ENCODE results near the gene LRRC75B. TPM values are rescaled to one million over a fixed set of nuclear protein-coding genes. Genes with fewer than 3 reads are reported as not detected.

The LRRC75B gene
- total and polyA plus RNA-seq, 2 of the 13 experiments (the other 11 are each of a cell fraction or from before 2014, with no cell fraction given), result 11.8 to 34.8 TPM

DNA sequence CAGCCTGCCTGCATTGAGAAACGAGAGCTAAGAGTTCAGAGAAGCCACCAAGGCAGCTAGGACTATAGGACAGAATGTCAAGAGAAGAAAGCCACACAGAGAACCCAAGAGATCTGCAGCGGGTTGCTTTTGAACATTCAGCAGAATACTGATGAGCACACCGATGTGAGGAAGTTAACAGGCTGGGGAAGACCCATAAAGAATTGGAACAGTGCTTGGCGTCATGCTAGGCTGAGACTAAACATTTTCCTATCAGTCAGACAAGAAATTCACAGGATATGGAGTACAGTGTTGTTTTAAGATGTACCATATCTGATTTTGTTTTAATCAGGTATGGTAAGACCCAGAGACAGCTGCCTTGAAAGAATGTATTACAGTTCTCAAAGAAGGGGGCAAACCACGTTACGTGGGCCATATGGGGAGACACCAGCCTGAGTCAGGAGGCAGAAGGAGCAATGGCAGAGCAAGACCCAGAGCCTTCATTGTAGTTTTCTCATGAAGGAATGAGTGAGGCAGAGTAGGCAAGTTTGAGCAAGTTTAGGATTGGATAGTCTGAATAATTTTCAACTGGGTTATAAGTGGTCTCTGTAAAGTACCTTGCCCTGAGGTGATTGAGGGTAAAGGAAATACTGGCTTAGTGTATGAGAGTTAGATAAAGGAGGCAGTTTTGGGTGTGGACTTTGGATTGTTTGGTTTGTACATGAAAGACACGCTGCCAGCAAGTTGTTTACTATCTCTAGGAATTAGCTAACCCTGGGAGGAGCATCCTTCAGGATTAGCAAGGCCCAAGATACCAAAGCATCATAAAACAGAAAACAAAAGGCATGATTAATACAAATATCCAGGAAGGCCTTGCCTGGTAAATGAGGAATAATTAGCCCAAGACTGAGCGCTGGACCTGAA, 14.3 kb downstream of the LRRC75B start (continued):
- TF ChIP-seq, protein P1, sequence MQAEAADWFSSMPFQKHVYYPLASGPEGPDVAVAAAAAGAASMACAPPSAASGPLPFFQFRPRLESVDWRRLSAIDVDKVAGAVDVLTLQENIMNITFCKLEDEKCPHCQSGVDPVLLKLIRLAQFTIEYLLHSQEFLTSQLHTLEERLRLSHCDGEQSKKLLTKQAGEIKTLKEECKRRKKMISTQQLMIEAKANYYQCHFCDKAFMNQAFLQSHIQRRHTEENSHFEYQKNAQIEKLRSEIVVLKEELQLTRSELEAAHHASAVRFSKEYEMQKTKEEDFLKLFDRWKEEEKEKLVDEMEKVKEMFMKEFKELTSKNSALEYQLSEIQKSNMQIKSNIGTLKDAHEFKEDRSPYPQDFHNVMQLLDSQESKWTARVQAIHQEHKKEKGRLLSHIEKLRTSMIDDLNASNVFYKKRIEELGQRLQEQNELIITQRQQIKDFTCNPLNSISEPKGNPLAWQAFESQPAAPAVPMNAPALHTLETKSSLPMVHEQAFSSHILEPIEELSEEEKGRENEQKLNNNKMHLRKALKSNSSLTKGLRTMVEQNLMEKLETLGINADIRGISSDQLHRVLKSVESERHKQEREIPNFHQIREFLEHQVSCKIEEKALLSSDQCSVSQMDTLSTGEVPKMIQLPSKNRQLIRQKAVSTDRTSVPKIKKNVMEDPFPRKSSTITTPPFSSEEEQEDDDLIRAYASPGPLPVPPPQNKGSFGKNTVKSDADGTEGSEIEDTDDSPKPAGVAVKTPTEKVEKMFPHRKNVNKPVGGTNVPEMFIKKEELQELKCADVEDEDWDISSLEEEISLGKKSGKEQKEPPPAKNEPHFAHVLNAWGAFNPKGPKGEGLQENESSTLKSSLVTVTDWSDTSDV (CRISPR knock-in tag; IDR thresholded peaks at IDR 0.05), result no peak
- TF ChIP-seq FOXJ3 (CRISPR knock-in tag; IDR thresholded peaks at IDR 0.05; ENCODE audit: borderline replicate concordance), result peak; percentile 97
- TF ChIP-seq SPEN (CRISPR knock-in tag; IDR thresholded peaks at IDR 0.05; ENCODE audit: low read depth), result peak; percentile 37; the same call in 1 of the 2 replicates
- TF ChIP-seq CREM (IDR thresholded peaks at IDR 0.05), result peak; percentile 91
- TF ChIP-seq CREM (CRISPR knock-in tag; IDR thresholded peaks at IDR 0.05), result no peak
- no peak for TF ChIP-seq NFKB2 (CRISPR knock-in tag; IDR thresholded peaks at IDR 0.05; ENCODE audit: borderline replicate concordance)
- TF ChIP-seq HDAC2 (CRISPR knock-in tag; IDR thresholded peaks at IDR 0.05), result peak; percentile 94
- no peak for TF ChIP-seq ZNF160 (CRISPR knock-in tag; IDR thresholded peaks at IDR 0.05)
- peak; percentile 60; the same call in 1 of the 2 replicates for TF ChIP-seq ZNF501 (CRISPR knock-in tag; IDR thresholded peaks at IDR 0.05)
- peak; percentile 99 for TF ChIP-seq HNF4A (CRISPR knock-in tag; IDR thresholded peaks at IDR 0.05)
- peak in 1 of 2 experiments; percentile 52; a peak in 3 of 4 replicates for TF ChIP-seq NR2F1 (CRISPR knock-in tag; IDR thresholded peaks at IDR 0.05)
- TF ChIP-seq, protein P2, sequence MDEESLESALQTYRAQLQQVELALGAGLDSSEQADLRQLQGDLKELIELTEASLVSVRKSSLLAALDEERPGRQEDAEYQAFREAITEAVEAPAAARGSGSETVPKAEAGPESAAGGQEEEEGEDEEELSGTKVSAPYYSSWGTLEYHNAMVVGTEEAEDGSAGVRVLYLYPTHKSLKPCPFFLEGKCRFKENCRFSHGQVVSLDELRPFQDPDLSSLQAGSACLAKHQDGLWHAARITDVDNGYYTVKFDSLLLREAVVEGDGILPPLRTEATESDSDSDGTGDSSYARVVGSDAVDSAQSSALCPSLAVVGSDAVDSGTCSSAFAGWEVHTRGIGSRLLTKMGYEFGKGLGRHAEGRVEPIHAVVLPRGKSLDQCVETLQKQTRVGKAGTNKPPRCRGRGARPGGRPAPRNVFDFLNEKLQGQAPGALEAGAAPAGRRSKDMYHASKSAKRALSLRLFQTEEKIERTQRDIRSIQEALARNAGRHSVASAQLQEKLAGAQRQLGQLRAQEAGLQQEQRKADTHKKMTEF (CRISPR knock-in tag; IDR thresholded peaks at IDR 0.05), result peak; percentile 91
- TF ChIP-seq ZFP1 (CRISPR knock-in tag; IDR thresholded peaks at IDR 0.05), result peak; percentile 73
- TF ChIP-seq KDM1A (CRISPR knock-in tag; IDR thresholded peaks at IDR 0.05), result peak; percentile 81
- no peak for TF ChIP-seq ZNF235 (CRISPR knock-in tag; IDR thresholded peaks at IDR 0.05; ENCODE audit: borderline replicate concordance)
- TF ChIP-seq HOXA9 (CRISPR knock-in tag; IDR thresholded peaks at IDR 0.05; ENCODE audit: borderline replicate concordance), result no peak
- peak; percentile 100 for TF ChIP-seq SP5 (CRISPR knock-in tag; IDR thresholded peaks at IDR 0.05; ENCODE audit: borderline replicate concordance, low read depth)
- peak; percentile 95 for TF ChIP-seq FOXK1 (CRISPR knock-in tag; IDR thresholded peaks at IDR 0.05; ENCODE audit: borderline replicate concordance, low read depth)
- peak; percentile 87 for TF ChIP-seq PPARG (CRISPR knock-in tag; conservative IDR thresholded peaks at IDR 0.05)
- peak; percentile 95 for TF ChIP-seq ZNF609 (CRISPR knock-in tag; IDR thresholded peaks at IDR 0.05; ENCODE audit: borderline replicate concordance)

All from HepG2 (cell line).